ENCODE measurements around the gene IGSF9. TPM values are rescaled to one million over a fixed set of nuclear protein-coding genes. Genes with fewer than 3 reads are reported as not detected.
A peak's percentile ranks its signal among the peaks of the same experiment; 100 is the strongest.

Gene IGSF9
- total and polyA plus RNA-seq, 4 donors: 0.50 to 4.9 (median 2.7) TPM

DNA sequence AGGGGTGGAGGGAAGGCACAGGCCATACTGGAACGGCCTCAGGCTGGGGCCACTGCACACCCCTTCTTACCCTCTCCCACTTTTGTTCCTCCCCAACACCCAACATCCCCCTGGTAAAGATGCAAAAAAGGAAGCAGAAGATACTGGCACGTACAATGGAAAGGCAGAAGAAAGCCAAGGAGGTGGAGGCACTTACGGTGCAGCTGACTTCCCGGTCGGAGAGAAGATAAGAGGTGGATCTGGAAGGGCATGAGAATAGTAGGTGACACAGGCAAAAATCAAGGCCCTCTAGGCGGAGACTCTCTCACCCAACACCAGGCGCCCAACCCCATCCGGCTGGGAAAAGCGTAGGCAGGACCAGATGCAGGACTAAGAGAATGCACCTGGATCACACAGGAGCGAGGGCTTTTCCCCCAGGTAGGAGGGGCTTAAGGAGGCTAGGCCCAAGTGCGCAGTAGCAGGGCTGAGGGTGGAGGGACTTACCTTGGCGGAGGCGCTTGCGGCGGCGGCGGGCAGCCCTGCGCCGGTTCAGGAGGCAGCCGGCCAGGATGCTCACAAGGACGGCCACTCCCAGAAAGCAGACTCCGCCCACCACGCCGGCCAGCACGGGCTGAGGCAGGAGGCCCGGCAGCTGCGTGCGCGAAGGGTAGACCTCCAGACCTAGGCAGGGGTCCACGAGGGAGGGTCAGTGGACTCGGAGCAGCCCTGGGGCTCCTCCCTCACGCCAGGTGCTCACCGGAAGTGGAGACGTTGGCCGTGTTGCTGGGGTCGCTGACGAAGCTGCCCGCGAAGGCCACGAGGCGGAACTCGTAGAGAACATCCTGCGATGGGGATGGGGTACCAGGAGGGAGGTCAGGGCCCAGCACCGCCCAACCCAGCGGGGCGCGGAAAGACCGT lies 16.0 kb downstream of the IGSF9 start:
- H3K4me3 ChIP-seq (ENCODE audit: low read depth, low read length): no peak overlapping the region
- peaks cover 22% of the 10 kb centered on the region for H3K4me1 ChIP-seq (ENCODE audit: control insufficient read depth, insufficient read depth, low read length)
- no peaks in the 10 kb centered on the region for H3K9me3 ChIP-seq (ENCODE audit: control insufficient read depth, insufficient read depth, low read length)
- H3K27ac ChIP-seq (ENCODE audit: low read depth, low read length): no peak overlapping the region
- peaks cover 53% of the 10 kb centered on the region for H3K36me3 ChIP-seq (ENCODE audit: control insufficient read depth, insufficient read depth, low read length)
- 72% methylated on average over 41 of the region's 48 CpGs for WGBS (ENCODE audit: insufficient coverage)
- DNase-seq (ENCODE audit: low read depth in 4 of 6, low spot score in 6 of 6): no peak
- peaks cover 23% of the 10 kb centered on the region for H3K27me3 ChIP-seq (ENCODE audit: control insufficient read depth, insufficient read depth, low read length)

DNA sequence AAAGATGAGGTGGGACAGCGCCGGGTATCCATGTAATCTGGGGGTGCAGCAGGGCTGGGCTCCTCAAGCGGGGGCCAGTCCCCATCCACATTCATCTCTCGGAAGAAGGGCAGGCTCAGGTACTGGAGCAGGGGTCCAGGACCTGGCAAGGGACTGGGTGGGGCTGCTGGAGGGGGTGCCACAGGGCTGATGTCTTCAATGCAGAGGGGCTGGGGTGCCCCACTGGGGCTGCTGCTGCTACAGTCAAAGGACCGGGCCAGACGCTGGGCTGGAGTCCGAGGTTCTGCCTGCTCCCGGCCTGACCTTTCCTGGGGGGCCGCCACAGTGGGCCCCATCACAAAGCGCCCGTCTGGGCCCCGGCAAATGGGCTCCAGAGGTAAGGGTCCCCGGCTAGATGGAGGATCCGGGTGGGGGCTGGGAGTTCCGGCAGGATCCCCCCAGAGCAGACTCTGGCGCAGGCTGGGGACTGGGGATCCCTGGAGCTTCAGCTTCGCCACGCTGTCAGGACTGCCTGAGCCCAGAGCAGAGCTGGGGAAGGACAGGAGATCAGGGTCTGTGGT lies 16.8 kb downstream of the IGSF9 start:
- DNase-seq (ENCODE audit: low read depth in 4 of 6, low spot score in 6 of 6): no peak
- Histone ChIP-seq H3K4me1 (ENCODE audit: control insufficient read depth, insufficient read depth, low read length) (peaks cover 30% of the 10 kb centered on the region), H3K9me3 (ENCODE audit: control insufficient read depth, insufficient read depth, low read length) (no peaks in the 10 kb centered on the region), H3K4me3 (ENCODE audit: low read depth, low read length) (no peak overlapping the region), H3K27ac (ENCODE audit: low read depth, low read length) (no peak overlapping the region), H3K27me3 (ENCODE audit: control insufficient read depth, insufficient read depth, low read length) (peaks cover 23% of the 10 kb centered on the region), H3K36me3 (ENCODE audit: control insufficient read depth, insufficient read depth, low read length) (peaks cover 48% of the 10 kb centered on the region)
- 93% methylated on average over 18 of the region's 18 CpGs for WGBS (ENCODE audit: insufficient coverage)

DNA sequence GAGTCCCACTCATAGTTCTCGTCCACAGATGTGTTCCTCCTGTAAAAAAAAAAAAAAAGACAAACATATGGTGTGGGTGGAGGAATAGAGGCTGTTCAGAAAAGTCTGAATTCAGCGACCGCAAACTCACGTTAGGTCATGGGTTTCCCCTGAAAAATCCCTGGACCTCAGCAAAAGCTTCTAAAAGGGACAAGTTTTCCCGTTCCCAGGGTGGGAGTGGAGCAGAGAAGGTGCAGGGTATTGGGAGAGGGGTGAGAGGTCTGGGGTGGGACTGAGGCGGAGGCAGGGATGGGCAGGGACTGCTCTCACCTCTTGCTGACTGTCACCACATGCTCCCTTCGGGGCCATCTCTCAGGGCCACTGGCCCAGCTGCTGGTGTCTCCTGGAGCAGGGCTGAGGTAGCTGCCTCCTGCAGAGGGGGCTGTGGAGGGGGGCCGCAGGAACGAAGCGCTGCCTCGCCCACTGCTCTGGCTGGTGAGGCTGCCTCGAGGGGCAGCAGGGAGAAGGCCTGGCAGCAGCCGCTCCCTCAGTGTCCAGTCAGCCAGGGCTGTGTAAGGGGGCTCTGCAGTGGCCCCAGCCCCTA lies 17.5 kb downstream of the IGSF9 start:
- H3K36me3 ChIP-seq (ENCODE audit: control insufficient read depth, insufficient read depth, low read length): peaks cover 52% of the 10 kb centered on the region
- no peak for DNase-seq (ENCODE audit: low read depth in 4 of 6, low spot score in 6 of 6)
- no peak overlapping the region for H3K27ac ChIP-seq (ENCODE audit: low read depth, low read length)
- H3K4me3 ChIP-seq (ENCODE audit: low read depth, low read length): no peak overlapping the region
- H3K4me1 ChIP-seq (ENCODE audit: control insufficient read depth, insufficient read depth, low read length): peaks cover 36% of the 10 kb centered on the region
- WGBS (ENCODE audit: insufficient coverage): 81% methylated on average over 12 of the region's 13 CpGs
- no peaks in the 10 kb centered on the region for H3K9me3 ChIP-seq (ENCODE audit: control insufficient read depth, insufficient read depth, low read length)
- H3K27me3 ChIP-seq (ENCODE audit: control insufficient read depth, insufficient read depth, low read length): peaks cover 23% of the 10 kb centered on the region

DNA sequence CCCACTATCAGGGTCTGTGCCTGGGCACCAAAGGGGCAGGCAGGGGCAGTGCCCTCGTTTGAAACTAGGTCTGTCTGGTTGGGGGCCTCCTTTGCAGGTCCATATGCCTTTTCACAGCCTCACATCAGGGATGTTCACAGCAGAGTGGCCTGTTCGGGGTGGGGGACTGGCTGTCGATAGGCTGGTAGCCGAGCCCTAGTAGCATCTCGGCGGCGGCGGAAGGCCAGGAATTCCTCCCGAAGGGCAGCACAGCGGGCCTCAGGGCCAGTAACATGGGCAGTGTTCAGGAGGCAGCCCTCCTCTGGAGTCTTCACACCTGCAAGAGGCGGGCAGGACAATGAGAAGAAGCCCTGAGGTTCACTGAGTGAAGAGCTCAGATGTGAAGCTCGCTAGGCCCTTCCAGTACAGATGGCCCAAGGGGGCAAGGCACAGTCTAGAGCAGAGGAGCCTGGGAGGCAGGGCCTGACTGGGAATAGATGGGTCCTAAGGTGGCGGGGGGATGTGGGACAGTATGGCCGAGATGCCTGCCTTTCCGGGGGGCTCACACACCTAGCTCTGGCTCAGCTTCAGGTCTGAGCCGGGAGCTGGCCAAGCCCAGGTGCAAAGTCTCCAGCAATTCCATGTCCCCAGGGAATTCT lies 18.1 kb downstream of the IGSF9 start:
- no peaks in the 10 kb centered on the region for H3K9me3 ChIP-seq (ENCODE audit: control insufficient read depth, insufficient read depth, low read length)
- H3K4me3 ChIP-seq (ENCODE audit: low read depth, low read length): no peak overlapping the region
- no peak for DNase-seq (ENCODE audit: low read depth in 4 of 6, low spot score in 6 of 6)
- peaks cover 56% of the 10 kb centered on the region for H3K36me3 ChIP-seq (ENCODE audit: control insufficient read depth, insufficient read depth, low read length)
- H3K4me1 ChIP-seq (ENCODE audit: control insufficient read depth, insufficient read depth, low read length): peaks cover 39% of the 10 kb centered on the region
- H3K27ac ChIP-seq (ENCODE audit: low read depth, low read length): no peak overlapping the region
- WGBS (ENCODE audit: insufficient coverage): 85% methylated on average over 16 of the region's 16 CpGs
- H3K27me3 ChIP-seq (ENCODE audit: control insufficient read depth, insufficient read depth, low read length): peaks cover 23% of the 10 kb centered on the region

DNA sequence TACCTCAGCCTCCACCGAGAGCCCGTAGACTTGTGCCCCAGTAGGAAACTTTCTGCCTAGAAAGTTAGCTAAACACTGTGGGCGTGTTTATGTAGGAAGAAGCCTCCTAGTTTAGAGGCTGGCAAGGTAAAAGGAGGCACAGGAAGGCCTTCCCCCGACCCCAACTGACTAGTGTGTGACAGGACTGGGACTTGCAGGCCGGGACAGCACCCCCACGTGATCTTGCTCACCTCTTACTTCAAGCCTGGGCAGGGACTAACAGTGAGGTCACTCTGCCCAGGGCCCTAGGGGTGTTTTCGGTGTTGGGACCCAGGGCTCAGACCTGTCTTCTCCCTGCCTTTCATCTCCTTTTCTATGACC lies 19.7 kb downstream of the IGSF9 start:
- Histone ChIP-seq H3K4me1 (ENCODE audit: control insufficient read depth, insufficient read depth, low read length) (peaks cover 41% of the 10 kb centered on the region), H3K27me3 (ENCODE audit: control insufficient read depth, insufficient read depth, low read length) (peaks cover 23% of the 10 kb centered on the region), H3K4me3 (ENCODE audit: low read depth, low read length) (peak overlapping the region; percentile 65), H3K36me3 (ENCODE audit: control insufficient read depth, insufficient read depth, low read length) (peaks cover 46% of the 10 kb centered on the region), H3K27ac (ENCODE audit: low read depth, low read length) (peak overlapping the region; percentile 77), H3K9me3 (ENCODE audit: control insufficient read depth, insufficient read depth, low read length) (no peaks in the 10 kb centered on the region)
- DNase-seq (ENCODE audit: low read depth in 4 of 6, low spot score in 6 of 6): no peak
- WGBS (ENCODE audit: insufficient coverage): 5% methylated on average over 6 of the region's 7 CpGs

DNA sequence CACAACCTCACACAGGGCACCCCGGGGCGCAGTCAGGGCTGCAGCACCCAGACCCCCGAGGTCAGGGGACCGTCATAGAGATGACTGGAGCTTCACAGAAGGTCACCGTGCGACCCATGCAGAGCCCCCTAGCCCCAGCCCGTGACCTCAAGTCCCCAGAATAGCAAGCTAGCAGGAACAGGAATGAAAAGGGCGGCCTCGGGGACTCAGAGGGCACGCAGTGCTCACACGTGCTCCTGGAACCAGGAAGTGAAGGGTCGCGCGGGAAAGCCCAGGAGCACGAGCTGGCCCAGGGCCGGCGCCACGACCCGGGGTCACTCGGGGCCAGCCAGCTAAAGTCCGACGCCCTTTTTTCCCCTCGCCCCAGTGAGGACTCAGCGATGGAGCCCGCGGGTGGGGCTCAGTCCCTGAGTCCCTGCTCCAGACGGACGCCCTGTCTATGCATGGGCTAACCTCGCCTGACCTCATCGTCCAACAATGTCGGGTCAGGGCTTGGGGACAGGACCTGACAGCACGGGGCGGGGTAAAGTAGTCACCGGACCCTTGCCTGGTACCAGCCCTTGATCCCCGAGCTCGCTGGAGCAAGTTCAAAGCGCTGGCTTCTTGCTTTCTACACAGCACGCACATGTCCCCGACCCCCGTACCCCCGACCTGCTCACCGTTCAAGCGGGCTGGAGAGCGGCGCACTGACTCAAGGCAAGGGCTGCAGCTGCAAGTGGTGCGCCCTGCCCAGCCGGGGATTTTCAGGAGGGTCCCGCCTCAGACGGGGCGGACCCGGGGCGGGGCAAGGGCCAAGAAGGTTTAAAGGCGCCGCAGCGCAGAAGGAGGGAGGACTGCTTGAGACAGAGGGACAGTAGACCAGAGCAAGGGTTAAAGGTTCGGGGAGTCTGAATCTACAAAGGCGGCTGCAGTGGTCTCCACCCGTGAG lies 20.4 kb downstream of the IGSF9 start, which contains the start of gene TAGLN2:
Gene TAGLN2, minus strand, starts transcription at position 717 of the 928 bp plus-strand sequence. CDS start 4,998 bp downstream, outside the sequence.
- peak within 1 kb of the TSS; percentile 77 for H3K27ac ChIP-seq (ENCODE audit: low read depth, low read length)
- peaks cover 41% of the 10 kb centered on the region for H3K4me1 ChIP-seq (ENCODE audit: control insufficient read depth, insufficient read depth, low read length)
- H3K36me3 ChIP-seq (ENCODE audit: control insufficient read depth, insufficient read depth, low read length): peaks cover 40% of the 10 kb centered on the region
- peak in 4 of 6 donors; percentile 53 to 92 (median 70) for DNase-seq (ENCODE audit: low read depth in 4 of 6, low spot score in 6 of 6)
- H3K27me3 ChIP-seq (ENCODE audit: control insufficient read depth, insufficient read depth, low read length): peaks cover 23% of the 10 kb centered on the region
- H3K4me3 ChIP-seq (ENCODE audit: low read depth, low read length): peak within 1 kb of the TSS; percentile 65
- H3K9me3 ChIP-seq (ENCODE audit: control insufficient read depth, insufficient read depth, low read length): no peaks in the 10 kb centered on the region
- 2% methylated on average over 58 of the region's 58 CpGs for WGBS (ENCODE audit: insufficient coverage)

DNA sequence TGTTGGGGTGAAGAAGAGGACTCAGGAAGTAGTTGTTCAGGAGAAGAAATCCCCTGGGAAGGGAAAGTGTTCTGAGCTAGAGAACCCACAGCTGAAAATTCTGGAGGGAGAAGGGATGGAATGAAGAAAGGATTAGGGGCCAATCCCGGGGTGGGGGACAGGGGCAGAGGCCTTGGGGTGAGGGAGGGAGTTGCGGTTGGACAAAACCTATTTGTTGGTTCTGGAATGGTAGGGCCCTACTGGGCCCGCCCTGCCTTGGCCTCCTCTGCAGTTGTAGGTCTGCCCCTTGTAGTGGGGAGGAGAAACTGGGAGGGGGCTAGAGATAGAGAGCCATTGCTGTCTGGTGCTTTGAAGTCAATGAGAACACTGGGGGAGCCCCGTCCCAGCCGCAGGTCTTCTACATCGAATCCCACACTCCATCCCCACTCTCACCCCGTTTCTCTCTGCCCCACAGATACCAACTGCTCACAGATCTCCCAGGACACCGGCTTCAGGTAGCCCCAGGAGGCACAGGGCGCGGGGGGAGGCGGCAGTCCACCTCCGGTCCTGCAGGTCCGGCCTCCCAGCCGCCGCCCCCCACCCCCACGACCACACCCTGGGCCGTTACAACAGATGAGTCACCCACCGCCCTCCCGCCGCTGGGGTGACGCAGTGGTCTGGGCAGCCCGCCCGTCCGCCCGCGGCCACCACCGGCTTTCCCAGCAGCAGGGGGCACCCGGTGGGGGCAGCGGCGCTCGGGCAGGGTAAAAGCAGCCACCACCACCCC lies 21.2 kb downstream of the IGSF9 start:
- H3K27me3 ChIP-seq (ENCODE audit: control insufficient read depth, insufficient read depth, low read length): peaks cover 23% of the 10 kb centered on the region
- peaks cover 34% of the 10 kb centered on the region for H3K36me3 ChIP-seq (ENCODE audit: control insufficient read depth, insufficient read depth, low read length)
- H3K9me3 ChIP-seq (ENCODE audit: control insufficient read depth, insufficient read depth, low read length): no peaks in the 10 kb centered on the region
- H3K4me3 ChIP-seq (ENCODE audit: low read depth, low read length): peak overlapping the region; percentile 65
- H3K27ac ChIP-seq (ENCODE audit: low read depth, low read length): peak overlapping the region; percentile 77
- peak in 1 of 6 donors; percentile 67 for DNase-seq (ENCODE audit: low read depth in 4 of 6, low spot score in 6 of 6)
- WGBS (ENCODE audit: insufficient coverage): 7% methylated on average over 23 of the region's 31 CpGs
- peaks cover 41% of the 10 kb centered on the region for H3K4me1 ChIP-seq (ENCODE audit: control insufficient read depth, insufficient read depth, low read length)

DNA sequence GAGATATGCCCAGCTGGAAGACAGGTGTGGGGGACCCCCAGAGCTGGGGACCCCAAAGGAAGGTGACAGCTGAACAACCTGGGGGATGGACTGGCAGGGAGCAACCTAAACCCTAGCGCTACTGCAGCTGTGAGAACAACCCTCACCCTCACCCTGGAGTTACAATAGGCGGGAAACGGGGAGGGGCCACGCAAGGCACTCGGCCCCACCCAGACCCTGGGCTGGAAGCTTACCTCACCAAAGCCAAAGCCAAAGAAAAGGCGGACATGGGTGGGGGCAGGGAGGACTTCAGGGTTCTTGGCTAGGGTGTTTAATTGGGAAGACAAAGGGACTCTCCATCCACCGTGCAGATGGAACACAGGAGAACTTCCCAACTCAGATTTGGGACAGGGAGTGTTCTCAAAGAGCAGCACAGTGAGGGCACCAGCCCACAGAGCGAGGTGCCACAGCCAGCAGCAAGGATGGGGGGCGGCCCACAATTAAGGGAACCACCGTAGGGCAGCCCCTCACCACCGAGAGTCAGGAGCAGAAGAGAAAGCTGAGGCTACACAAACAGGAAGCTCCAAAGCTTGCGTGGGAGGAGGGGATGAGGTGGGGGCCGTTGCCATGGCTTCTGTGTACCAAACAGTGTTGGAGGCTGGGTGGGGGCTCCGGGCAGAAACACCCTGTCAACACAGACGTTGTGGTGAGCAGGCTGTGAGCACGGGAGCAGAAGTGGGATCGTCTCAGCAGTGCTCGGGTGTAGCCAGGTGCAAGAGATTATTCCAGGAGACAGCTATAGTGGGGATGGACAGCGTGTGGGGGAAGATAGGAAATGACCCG lies 22.0 kb downstream of the IGSF9 start:
- 49% methylated on average over 16 of the region's 20 CpGs for WGBS (ENCODE audit: insufficient coverage)
- no peaks in the 10 kb centered on the region for H3K9me3 ChIP-seq (ENCODE audit: control insufficient read depth, insufficient read depth, low read length)
- peaks cover 23% of the 10 kb centered on the region for H3K27me3 ChIP-seq (ENCODE audit: control insufficient read depth, insufficient read depth, low read length)
- peaks cover 41% of the 10 kb centered on the region for H3K4me1 ChIP-seq (ENCODE audit: control insufficient read depth, insufficient read depth, low read length)
- peak overlapping the region; percentile 65 for H3K4me3 ChIP-seq (ENCODE audit: low read depth, low read length)
- H3K36me3 ChIP-seq (ENCODE audit: control insufficient read depth, insufficient read depth, low read length): peaks cover 28% of the 10 kb centered on the region
- peak in 1 of 6 donors; percentile 76 for DNase-seq (ENCODE audit: low read depth in 4 of 6, low spot score in 6 of 6)
- H3K27ac ChIP-seq (ENCODE audit: low read depth, low read length): peak overlapping the region; percentile 69
